Right lobe of liver (tissue), 4 donors: ENCODE results near the gene C1QTNF1.

Experiments
- CTCF ChIP-seq, 4 donors: fragments of 200-600 bp in 3 of 4; fragments of 450-650 bp in 1 of 4; IDR thresholded peaks; one replicate each; pipeline versions ENCODE4 v1.5.1 to v1.8.0; 2016 to 2022; ENCODE audit warnings: antibody characterized with exemption in 4 of 4, mild to moderate bottlenecking in 2 of 4
- POLR2A ChIP-seq: fragments of 450-650 bp; IDR thresholded peaks from one replicate; pipeline ENCODE4 v1.6.1; 2017; ENCODE audit warnings: antibody characterized with exemption, mild to moderate bottlenecking
- donor health status: DM: no; HTN: no; CAD: no.
- donor health status: DM: no; HTN: no; CAD: no.
- donor health status: DM: no; HTN: yes; CAD: no.

GRCh38 chr17:79065105-79065670 lies 41.2 kb downstream of the C1QTNF1 start:
- TF ChIP-seq CTCF (IDR thresholded peaks at IDR 0.05) (peak; percentile 52 to 73 (median 54)), POLR2A (no peak)
